Middle frontal gyrus (tissue), 1 donor: ENCODE data around the gene EFEMP2.

Experiments used
- DNase-seq: peaks from one replicate; pipeline ENCODE4 v3.0.0-alpha.2; 2015; ENCODE audit warnings: low spot score; ENCODE audit errors: extremely low spot score

Gene EFEMP2

DNA sequence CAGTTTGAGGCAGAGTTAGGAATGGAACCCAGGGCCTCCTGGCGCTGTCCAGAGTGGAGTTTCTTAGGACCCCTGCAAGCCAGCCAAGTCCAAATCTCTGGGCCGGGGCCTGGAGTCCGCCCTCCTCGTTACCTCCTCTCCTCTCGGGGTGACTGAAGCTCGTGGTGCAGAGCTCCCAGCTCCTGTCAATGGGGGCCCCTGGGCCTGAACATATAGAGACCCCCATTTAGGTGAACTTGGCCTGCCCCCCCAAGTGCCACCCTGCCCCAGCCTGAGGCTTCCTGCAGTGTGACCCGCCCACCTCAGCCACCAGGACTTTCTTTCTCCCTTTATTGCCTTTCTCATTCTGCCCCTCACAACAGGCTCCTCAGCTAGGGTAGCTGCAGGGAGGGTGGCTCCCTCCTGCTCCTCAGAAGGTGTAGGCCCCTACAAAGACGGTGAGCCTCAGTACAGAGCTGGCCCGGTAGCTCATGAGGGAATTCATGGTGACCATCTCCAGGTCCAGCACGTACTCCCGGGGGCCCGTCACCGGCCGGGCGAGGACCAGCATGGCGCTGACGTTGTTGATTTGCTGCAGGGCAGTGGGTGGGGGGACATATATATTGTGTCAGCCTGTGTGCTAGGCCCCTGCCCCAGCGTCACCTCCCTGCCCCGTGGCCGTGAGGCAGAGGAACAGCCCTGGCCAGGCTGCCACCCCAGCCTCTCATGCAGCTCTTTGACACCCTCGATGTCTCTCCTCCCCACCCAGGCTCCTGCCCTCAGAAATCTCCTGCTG is 5.9 kb downstream of the EFEMP2 start:
- no peak for DNase-seq

DNA sequence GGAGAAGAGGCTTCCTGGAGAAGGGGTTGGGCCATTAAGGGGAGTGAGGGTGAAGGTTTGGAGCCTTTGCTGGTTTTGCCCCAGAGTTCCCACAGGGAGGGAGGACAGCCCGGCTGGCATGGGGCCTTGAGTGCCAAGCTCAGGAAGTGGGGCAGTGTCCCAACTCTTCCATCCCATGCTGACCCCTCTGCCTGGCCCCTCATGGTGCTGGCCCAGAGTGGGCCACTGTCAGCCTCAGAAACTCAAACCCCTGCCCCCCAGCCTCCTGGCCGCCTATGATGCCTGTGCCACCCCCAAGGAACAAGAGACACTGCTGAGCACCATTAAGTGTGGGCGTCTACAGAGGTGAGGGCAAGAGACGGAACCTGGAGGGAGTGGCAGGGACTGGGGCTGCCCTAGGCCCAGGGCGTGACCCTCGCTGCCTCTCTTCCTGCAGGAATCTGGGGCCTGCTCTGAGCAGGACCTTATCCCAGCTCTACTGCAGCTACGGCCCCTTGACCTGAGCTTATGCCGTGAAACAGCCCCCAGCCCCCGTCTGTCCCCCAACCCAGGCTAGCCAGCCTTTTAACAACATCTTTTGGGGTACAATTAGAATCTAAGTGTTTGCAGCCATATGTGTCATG is 6.9 kb downstream of the EFEMP2 start:
- no peak for DNase-seq

DNA sequence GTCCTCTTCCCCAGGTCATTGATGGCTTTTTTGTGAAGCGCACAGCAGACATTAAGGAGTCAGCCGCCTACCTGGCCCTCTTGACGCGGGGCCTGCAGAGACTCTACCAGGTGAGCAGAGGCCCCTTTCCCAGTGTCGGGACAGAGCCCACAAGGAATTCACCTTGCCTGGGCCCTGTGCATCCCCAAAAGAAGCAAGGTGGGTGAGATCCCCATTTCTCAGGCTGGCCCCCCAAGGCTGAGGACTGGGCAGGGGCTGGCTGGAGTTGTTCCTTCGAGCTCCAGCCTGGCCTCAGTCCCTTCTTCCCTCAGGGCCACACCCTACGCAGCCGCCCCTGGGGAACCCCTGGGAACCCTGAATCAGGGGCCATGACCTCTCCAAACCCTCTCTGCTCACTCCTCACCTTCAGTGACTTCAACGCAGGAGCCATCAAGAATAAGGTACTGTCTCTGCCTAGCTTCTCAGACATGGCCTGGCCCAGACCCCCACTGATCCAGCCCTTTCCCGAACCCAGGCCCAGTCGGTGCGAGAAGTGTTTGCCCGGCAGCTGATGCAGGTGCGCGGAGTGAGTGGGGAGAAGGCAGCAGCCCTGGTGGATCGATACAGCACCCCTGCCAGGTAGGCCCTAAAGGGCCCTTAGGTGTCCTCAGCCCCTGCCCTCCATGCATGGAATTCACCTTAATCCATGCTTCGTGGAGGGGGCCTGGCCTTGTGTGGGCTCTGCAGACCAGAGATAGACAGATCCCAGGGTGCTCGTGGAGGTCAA is 7.7 kb downstream of the EFEMP2 start:
- no peak for DNase-seq

DNA sequence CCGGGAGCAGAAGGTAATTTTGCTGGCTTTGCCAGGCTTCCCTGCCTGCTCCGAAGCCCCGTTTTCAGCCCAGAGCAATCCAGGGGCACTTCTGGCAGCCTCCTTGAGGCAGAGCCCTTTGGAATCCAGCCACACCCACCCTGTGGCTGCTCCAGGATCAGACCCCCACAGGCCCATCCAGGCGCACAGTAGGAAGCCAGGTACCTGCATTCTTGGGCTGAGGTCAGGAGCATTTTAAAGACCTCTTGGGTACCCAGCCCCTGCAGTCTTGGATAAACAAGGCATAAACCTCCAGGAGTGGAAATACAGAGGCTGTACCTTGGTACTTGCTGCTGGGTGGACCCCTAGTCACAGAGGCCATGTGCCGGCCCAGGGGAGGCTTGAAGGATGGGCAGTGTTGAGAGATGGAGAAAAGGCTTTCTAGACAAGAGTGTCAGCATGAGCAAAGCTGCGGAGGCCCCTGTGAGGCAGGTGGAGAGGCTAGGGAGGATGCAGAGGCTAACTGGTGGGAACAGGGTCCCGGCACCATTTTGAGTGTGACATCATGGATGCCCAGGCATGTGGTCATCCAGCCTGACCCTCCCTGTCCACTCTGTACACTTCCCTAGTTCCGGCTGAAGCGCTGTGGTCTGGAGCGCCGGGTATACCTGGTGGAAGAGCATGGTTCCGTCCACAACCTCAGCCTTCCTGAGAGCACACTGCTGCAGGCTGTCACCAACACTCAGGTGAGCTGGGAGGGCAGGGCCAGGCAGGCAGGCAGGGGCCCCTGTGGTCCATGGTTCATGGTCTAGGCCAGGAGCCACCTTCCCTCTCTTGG is 8.5 kb downstream of the EFEMP2 start:
- no peak for DNase-seq

DNA sequence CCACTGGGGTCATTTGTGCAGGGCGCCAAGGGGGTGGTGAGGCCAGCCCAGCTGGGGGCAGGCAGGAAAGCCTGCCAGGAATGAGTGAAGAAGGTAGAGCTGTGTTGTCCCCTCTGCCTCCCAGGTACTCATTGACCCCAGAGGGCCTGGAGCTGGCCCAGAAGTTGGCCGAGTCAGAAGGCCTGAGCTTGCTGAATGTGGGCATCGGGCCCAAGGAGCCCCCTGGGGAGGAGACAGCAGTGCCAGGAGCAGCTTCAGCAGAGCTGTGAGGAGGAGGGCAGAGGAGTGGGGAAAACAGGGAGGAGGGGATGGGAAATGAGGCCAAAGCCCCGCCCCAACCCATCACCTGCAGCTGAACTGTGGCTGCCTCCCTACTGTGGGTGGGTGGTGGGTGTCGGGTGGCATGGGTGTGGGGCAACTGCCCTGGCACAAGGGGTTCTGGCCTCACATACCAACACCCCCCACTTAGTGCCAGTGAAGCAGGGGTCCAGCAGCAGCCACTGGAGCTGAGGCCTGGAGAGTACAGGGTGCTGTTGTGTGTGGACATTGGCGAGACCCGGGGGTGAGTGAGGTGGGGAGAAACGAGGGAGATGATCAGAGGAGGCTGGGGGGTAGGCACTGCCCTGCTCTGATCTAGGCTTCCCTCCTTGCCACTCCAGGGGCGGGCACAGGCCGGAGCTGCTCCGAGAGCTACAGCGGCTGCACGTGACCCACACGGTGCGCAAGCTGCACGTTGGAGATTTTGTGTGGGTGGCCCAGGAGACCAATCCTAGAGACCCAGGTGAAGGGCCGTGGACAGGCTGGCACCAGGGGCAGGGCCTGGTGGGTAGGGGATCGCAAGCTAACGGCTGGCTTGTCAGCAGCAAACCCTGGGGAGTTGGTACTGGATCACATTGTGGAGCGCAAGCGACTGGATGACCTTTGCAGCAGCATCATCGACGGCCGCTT is 9.4 kb downstream of the EFEMP2 start:
- no peak for DNase-seq

DNA sequence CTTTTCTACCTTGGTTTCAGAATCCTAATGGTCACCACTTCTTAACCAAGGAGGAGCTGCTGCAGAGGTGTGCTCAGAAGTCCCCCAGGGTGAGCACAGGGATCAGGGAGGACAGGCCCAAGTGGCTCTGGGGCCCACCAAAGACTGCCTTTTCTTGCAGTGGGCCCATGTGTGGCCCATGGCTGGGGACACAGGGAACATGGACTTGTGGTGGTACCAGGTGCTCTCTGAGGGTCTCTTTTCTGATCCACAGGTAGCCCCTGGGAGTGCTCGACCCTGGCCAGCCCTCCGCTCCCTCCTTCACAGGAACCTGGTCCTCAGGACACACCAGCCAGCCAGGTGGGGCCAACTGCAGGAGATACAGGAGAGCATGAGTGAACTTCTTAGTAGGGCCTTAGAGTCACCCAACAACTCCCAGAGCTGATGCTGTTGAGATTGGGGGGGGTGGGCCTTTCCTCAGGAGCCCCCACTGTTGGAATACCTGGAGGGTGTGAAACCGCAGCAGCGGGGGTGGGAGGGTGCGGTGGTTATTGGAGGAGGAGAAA is 10.3 kb downstream of the EFEMP2 start:
- no peak for DNase-seq

DNA sequence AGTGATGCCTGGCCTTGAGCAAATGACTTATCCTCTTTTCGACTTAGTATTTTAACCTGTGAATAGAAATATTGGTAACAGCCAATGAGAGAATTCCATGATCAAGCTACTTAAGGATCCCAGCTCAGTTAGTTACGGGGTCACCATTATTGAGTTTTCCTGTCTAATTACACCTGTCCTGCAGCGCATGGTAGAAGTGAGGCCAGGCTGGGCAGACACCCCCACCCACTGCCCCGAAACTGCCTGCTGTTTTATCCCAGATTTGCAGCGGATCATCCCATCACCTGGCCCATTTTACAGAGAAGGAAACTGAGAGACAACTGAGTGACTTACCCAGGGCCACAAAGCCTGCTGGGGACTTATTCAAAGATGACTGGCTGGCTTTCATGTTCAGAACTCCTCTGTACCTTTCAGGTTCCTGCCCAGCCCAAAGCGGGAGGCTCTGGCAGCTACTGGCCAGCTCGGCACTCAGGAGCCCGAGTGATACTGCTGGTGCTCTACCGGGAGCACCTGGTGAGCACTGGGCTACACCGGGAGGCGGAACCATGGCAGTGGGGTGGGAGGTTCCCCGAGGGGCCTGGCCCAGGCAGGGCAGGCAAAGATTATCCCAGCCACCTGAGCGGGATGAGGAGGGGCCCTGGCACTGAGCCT is 10.9 kb downstream of the EFEMP2 start:
- no peak for DNase-seq

DNA sequence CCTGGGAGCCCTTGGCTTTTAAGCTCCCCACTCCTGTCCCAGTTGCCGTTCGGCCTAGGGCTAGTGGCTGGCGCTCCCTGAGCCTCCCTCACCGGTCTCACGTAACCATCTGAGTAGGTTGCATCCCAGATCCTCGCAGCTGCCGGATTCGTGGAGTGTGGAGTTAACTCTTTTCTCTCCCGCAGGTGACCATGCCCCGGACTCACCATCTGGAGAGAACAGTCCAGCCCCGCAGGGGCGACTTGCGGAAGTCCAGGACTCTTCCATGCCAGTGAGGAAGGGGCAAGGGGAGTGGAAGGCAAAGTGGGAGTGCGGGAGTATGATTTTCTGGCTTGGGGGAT is 11.5 kb downstream of the EFEMP2 start:
- DNase-seq = no peak

DNA sequence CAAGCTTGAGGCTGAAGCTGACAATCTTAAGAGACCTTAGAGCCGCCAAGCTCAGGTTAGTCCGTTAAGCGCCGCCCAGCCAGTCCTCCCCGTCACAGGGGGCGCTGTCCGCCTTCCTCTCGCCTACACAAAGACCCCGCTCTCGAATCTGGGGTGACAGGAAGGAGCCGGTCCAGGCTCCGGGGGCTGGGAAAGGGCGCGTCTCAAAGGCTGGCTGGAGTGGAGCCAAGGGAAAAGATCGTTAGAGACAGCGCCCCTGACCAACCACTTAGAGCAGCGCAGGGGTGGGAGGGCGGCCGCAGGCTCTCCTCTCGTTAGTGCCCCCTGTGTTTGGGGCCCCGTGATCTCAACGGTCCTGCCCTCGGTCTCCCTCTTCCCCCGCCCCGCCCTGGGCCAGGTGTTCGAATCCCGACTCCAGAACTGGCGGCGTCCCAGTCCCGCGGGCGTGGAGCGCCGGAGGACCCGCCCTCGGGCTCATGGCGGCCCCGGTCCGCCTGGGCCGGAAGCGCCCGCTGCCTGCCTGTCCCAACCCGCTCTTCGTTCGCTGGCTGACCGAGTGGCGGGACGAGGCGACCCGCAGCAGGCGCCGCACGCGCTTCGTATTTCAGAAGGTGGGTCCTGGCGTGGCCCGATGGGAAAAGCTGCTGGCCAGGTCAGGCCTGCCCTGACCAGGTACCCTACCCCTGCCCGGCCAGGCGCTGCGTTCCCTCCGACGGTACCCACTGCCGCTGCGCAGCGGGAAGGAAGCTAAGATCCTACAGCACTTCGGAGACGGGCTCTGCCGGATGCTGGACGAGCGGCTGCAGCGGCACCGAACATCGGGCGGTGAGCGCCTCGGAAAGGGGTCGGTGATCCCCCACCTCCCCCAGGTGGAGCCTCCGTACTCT is 12.1 kb downstream of the EFEMP2 start, which contains the start of gene MUS81:
TSS of gene MUS81 (plus strand) at position 156 of the 887 bp plus-strand sequence. CDS start at position 477, 321 bp downstream.
- peak; percentile 89 for DNase-seq

DNA sequence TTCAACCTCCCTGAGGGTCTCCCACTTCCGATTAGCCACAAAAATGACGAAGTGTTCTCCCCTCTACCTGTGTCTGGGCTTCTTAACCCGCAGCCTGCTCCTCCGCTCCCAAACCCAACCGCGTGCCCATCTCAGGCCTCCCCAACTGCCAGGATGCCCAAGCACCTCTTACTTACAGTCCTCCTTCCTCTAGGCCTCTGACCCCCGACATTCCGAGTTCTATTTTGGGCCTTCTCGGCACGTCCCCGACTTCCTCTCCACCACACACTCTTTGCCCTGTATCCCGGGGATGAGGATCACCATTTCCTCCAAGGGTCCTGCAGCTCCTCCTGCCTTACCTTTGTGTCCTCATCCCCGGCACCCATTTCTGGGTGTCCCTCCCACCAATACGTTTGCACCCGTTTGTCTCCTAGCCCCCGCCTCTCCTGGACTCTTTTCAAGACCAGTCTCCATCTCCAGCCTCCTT is 12.8 kb downstream of the EFEMP2 start:
- DNase-seq = no peak

DNA sequence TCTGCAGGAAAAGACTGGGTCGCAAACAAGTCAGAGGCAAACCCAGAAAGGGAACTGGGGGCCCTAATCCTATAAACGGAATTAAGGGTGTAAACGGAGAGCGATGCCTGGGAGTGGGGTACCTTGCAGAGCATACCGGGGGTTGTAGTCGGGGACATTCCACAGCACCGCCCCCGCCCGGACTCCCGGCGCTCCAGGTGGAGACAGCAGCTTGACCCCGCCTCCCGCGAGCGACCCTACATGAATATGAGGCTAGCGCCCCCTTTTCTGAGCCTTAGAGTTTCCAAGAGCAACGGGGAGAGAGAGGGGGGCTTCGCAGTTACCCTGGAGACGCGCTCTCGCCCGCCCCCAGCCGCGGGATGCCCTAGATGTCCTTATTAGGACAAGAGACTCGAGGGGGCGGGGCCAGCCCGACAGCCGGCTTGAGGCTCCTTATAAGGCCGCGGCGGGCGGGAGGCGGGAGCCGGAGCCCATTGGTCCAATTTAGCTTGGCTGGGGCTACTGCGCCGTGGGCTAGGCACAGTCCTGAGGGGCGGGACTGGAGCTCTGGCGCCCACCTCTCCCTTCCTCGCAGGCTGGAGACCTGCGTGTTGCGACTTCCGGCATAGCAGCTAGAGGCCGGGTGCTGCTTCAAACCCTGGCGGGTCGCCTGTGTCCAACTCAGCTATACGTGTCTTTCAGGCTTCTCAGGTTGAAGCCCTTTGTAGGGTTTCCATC is 13.3 kb downstream of the EFEMP2 start:
- DNase-seq = peak; percentile 87

DNA sequence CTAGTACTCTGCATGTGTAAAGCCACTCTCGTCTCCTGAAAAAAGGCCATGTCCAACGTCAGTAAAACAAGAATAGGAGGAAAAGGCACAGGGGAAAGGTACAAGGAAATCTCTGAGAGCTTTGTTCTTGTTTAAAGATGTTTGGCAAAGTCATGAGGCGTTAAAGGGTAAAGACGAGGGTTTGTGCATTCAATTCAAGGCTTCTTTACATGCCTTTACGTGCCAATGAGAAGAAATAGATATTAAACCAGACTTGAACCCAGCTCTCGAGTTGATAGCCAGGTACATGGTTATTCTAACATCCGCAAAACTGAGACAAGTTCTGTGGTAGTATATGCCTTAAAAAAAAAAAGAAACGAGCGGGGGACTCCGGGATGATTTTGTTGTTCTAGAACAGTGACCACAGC is 13.9 kb downstream of the EFEMP2 start:
- no peak for DNase-seq

DNA sequence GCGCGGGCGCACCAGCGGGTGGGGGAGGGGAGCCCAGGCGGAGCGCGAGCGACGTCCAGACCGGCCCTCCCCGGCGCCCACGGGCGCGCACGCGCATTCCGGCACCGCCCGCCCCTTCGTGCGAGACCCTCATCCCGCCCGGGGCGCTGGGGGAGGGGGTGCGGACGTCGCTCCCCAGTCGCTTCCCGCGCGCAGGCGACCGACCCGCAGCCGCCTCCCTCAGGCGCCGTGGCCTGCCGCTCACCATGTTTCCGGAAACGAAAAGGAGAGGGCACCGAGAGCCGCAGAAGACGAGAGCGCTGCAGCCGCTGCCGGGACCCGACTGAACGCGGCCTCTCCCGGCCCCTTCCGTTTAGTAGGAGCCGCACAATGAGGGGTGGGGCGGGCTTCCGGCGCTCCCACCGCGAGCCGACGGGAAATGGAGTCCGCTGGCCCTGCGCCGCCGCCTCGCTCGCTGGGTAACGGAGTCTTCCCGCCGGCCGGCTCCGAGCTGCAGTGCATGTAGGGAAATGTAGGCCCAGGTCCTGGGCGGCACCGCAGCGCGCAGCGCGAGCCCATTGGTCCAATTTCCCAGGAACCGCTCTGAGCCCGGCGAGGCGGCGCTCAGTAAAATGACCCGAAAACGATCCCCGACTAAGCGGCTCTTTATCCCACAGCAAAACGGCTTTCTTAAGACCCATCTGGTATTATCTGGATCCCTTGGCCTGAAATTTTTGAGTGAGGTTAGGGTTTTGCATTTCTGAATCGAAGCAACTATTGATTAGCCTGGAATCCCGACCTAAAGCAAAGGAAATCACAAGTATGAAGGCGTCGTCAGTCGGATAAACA is 14.5 kb downstream of the EFEMP2 start, which contains the start of gene CFL1:
TSS of gene CFL1 (minus strand) at position 328 of the 828 bp plus-strand sequence. CDS start at position 247, 81 bp downstream.
- peak; percentile 97 for DNase-seq

DNA sequence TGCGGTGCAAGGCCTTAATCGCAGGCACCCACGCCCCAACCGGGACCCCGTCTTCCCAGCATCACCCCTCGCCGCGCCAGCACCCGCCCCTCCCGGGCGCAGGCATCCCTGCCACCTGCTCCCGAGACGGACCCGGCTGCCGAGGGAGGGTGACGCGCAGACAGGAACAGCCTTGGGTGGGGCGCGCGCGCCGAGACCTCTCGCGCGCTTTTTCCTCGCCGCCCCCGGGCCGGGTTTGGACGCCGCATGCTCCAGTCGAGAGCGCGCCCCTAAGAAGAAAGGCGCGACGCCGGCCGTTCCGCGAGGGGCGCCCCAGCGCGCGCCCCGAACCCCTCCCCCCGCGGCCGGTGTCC is 15.1 kb downstream of the EFEMP2 start:
- peak; percentile 12 for DNase-seq

DNA sequence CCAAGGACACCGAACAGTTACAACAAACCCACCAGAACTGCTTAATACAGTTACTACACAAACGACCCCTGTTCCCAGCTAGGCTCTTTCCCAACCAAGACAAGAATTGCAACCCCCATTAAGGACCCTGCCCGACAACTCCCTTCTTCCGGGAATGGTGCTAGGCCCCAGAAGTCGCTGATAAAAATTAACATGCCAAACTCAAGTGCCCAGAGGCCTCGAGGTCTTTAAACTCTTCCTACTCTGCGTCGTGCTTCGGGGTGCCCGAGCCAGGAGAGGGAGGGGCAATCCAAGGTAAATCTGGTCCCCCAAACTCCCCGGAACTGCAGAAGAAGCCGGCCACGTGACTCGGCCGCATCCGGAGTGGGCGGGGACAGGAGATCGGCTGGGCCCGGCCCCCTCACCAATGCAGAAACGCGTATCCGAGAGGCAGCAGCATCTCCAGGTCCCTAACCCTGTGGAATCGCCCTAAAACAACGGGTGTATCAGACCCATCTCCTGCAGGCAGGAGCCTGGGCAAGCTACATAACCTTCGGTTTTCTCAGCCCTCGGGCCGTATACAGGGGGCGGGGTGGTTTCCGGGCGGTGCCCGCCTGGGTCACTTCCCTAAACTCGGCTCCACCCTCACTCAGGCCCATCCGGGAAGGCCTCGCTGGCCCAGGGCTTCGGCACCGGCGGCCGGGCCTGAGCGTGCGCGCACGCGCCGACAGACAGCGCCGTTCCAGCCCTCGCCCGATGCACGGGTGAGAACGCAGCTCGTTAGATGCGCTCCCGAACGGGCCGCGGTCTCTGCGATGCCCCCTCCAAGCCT is 15.7 kb downstream of the EFEMP2 start:
- DNase-seq = peak; percentile 49

DNA sequence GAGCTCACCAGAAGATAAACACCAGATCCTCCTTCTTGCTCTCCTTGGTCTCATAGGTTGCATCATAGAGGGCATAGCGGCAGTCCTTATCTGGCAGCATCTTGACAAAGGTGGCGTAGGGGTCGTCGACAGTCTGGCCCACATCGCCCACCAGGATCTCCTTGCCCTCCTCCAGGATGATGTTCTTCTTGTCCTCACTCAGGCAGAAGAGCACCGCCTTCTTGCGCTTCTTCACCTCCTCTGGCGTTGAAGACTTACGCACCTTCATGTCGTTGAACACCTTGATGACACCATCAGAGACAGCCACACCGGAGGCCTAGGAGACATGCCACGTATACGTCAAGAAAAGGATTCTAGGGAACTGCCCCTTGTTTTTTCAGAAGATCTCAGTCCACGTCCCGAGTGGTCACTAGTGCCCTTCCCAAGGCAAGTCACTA is 16.7 kb downstream of the EFEMP2 start:
- no peak for DNase-seq
